ENCODE data around the gene TMEM129. TPM values are rescaled to one million over a fixed set of nuclear protein-coding genes. Genes with fewer than 3 reads are reported as not detected.

Gene TMEM129
- total RNA-seq, 1 experiment from 2014 or later: 54.9 TPM

DNA sequence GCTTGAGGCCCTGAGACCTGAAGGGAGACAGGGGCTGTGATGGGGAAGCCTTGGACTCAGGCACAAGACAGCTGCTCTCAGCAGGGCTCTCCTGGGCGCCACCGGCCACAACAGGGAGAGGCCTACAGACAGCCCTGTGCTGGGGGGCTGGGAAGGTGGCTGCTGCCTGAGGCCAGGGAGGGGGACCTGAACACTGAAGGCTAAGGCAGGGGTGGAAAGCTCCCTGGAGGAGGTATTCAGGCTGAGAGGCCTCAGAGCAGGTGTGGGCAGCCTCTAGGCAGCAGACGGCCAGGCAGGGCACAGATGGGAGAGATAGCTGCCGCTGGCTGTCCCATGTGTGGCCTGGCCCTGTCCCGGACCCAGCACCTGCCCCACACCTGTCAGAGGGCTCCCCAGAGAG lies 33.2 kb upstream of the TMEM129 start (continued):
- TF ChIP-seq, protein P1, sequence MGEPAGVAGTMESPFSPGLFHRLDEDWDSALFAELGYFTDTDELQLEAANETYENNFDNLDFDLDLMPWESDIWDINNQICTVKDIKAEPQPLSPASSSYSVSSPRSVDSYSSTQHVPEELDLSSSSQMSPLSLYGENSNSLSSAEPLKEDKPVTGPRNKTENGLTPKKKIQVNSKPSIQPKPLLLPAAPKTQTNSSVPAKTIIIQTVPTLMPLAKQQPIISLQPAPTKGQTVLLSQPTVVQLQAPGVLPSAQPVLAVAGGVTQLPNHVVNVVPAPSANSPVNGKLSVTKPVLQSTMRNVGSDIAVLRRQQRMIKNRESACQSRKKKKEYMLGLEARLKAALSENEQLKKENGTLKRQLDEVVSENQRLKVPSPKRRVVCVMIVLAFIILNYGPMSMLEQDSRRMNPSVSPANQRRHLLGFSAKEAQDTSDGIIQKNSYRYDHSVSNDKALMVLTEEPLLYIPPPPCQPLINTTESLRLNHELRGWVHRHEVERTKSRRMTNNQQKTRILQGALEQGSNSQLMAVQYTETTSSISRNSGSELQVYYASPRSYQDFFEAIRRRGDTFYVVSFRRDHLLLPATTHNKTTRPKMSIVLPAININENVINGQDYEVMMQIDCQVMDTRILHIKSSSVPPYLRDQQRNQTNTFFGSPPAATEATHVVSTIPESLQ (CRISPR knock-in tag; IDR thresholded peaks at IDR 0.05): no peak
- TF ChIP-seq ZBTB21 (CRISPR knock-in tag; IDR thresholded peaks at IDR 0.05; ENCODE audit: borderline replicate concordance) (no peak), RORB (CRISPR knock-in tag; IDR thresholded peaks at IDR 0.05) (no peak), IRF2 (CRISPR knock-in tag; IDR thresholded peaks at IDR 0.05; ENCODE audit: borderline replicate concordance, low read depth) (no peak), NR1H2 (CRISPR knock-in tag; IDR thresholded peaks at IDR 0.05) (no peak), TCF7 (CRISPR knock-in tag; IDR thresholded peaks at IDR 0.05; ENCODE audit: low read depth) (no peak), ZNF423 (CRISPR knock-in tag; IDR thresholded peaks at IDR 0.05) (no peak)
- TF ChIP-seq, protein P2, sequence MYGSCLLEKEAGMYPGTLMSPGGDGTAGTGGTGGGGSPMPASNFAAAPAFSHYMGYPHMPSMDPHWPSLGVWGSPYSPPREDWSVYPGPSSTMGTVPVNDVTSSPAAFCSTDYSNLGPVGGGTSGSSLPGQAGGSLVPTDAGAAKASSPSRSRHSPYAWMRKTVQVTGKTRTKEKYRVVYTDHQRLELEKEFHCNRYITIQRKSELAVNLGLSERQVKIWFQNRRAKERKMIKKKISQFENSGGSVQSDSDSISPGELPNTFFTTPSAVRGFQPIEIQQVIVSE (CRISPR knock-in tag; IDR thresholded peaks at IDR 0.05; ENCODE audit: borderline replicate concordance): no peak
- TF ChIP-seq, protein P3, sequence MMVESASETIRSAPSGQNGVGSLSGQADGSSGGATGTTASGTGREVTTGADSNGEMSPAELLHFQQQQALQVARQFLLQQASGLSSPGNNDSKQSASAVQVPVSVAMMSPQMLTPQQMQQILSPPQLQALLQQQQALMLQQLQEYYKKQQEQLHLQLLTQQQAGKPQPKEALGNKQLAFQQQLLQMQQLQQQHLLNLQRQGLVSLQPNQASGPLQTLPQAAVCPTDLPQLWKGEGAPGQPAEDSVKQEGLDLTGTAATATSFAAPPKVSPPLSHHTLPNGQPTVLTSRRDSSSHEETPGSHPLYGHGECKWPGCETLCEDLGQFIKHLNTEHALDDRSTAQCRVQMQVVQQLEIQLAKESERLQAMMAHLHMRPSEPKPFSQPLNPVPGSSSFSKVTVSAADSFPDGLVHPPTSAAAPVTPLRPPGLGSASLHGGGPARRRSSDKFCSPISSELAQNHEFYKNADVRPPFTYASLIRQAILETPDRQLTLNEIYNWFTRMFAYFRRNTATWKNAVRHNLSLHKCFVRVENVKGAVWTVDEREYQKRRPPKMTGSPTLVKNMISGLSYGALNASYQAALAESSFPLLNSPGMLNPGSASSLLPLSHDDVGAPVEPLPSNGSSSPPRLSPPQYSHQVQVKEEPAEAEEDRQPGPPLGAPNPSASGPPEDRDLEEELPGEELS (CRISPR knock-in tag; IDR thresholded peaks at IDR 0.05): no peak
- TF ChIP-seq, protein P4, sequence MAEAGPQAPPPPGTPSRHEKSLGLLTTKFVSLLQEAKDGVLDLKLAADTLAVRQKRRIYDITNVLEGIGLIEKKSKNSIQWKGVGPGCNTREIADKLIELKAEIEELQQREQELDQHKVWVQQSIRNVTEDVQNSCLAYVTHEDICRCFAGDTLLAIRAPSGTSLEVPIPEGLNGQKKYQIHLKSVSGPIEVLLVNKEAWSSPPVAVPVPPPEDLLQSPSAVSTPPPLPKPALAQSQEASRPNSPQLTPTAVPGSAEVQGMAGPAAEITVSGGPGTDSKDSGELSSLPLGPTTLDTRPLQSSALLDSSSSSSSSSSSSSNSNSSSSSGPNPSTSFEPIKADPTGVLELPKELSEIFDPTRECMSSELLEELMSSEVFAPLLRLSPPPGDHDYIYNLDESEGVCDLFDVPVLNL (CRISPR knock-in tag; IDR thresholded peaks at IDR 0.05; ENCODE audit: borderline replicate concordance, low read depth): no peak
- TF ChIP-seq, protein P5, sequence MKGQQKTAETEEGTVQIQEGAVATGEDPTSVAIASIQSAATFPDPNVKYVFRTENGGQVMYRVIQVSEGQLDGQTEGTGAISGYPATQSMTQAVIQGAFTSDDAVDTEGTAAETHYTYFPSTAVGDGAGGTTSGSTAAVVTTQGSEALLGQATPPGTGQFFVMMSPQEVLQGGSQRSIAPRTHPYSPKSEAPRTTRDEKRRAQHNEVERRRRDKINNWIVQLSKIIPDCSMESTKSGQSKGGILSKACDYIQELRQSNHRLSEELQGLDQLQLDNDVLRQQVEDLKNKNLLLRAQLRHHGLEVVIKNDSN (CRISPR knock-in tag; IDR thresholded peaks at IDR 0.05): no peak
- TF ChIP-seq, protein P6, sequence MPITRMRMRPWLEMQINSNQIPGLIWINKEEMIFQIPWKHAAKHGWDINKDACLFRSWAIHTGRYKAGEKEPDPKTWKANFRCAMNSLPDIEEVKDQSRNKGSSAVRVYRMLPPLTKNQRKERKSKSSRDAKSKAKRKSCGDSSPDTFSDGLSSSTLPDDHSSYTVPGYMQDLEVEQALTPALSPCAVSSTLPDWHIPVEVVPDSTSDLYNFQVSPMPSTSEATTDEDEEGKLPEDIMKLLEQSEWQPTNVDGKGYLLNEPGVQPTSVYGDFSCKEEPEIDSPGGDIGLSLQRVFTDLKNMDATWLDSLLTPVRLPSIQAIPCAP (CRISPR knock-in tag; IDR thresholded peaks at IDR 0.05): no peak

DNA sequence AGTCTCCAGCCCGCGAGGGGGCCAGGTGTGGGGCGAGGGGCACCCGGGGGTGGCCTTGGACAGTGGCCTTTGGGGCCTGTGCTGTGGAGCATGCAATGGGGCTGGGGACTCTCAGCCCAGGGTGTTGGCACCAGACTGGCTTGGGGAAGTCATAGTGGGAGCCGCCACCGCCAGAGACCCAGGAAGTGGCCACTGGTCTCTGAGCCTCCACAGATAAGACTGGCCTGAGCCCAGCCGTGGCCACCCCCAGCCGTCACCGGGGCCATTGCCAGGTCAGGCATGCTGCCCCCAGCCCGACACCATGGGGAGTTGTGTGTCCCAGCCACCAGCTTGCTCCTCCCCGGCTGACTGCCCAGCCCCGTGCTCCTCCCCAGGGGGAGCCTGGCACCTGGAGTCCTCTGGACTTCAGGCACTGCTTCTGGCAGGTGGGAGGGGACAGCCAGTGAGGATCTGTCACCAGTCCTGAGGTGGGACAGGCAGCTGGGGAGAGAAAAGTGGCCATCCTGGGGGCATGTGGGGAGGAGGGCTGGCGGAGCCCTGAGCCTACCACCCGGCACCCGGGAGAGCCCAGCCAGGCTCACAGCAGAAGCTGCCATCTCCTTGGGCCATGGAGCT lies 32.7 kb upstream of the TMEM129 start:
- no peak for TF ChIP-seq SOX15 (CRISPR knock-in tag; IDR thresholded peaks at IDR 0.05)
- TF ChIP-seq, protein P7, sequence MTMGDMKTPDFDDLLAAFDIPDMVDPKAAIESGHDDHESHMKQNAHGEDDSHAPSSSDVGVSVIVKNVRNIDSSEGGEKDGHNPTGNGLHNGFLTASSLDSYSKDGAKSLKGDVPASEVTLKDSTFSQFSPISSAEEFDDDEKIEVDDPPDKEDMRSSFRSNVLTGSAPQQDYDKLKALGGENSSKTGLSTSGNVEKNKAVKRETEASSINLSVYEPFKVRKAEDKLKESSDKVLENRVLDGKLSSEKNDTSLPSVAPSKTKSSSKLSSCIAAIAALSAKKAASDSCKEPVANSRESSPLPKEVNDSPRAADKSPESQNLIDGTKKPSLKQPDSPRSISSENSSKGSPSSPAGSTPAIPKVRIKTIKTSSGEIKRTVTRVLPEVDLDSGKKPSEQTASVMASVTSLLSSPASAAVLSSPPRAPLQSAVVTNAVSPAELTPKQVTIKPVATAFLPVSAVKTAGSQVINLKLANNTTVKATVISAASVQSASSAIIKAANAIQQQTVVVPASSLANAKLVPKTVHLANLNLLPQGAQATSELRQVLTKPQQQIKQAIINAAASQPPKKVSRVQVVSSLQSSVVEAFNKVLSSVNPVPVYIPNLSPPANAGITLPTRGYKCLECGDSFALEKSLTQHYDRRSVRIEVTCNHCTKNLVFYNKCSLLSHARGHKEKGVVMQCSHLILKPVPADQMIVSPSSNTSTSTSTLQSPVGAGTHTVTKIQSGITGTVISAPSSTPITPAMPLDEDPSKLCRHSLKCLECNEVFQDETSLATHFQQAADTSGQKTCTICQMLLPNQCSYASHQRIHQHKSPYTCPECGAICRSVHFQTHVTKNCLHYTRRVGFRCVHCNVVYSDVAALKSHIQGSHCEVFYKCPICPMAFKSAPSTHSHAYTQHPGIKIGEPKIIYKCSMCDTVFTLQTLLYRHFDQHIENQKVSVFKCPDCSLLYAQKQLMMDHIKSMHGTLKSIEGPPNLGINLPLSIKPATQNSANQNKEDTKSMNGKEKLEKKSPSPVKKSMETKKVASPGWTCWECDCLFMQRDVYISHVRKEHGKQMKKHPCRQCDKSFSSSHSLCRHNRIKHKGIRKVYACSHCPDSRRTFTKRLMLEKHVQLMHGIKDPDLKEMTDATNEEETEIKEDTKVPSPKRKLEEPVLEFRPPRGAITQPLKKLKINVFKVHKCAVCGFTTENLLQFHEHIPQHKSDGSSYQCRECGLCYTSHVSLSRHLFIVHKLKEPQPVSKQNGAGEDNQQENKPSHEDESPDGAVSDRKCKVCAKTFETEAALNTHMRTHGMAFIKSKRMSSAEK (CRISPR knock-in tag; IDR thresholded peaks at IDR 0.05; ENCODE audit: borderline replicate concordance): no peak
- TF ChIP-seq, protein P6 (CRISPR knock-in tag; IDR thresholded peaks at IDR 0.05): no peak
- no peak for TF ChIP-seq ZNF121 (CRISPR knock-in tag; IDR thresholded peaks at IDR 0.05)
- H3K27ac Mint-ChIP-seq: no peak overlapping the region
- H3K36me3 Mint-ChIP-seq: no peaks in the 10 kb centered on the region
- POLR2A ChIA-PET: interaction anchor here (1.1 kb wide), 1 partner anchor 39 kb away, joined by 4 read pairs; no protein-coding TSS in a partner anchor
- DNase-seq (ENCODE audit: low spot score): no peak
- H3K4me1 Mint-ChIP-seq: no peaks in the 10 kb centered on the region
- ATAC-seq: no peak
- CTCF ChIA-PET: interaction anchor here (0.8 to 1.3 kb wide), 3 partner anchors 14 to 56 kb away, joined by 3 to 18 read pairs (median 3); no protein-coding TSS in a partner anchor
- no peaks in the 10 kb centered on the region for H3K9me3 Mint-ChIP-seq
- H3K4me3 Mint-ChIP-seq: no peak overlapping the region
- H3K27me3 Mint-ChIP-seq (ENCODE audit: low read depth): 0 out of 2 replicates have a peak, but pooled peaks cover 2% of the 10 kb centered on the region
